ENCODE measurements around the gene TMUB2.

TMUB2 gene

GRCh38 chr17:44203731-44204440 lies 17.1 kb downstream of the TMUB2 start:
- in situ Hi-C loops (cut with MboI; ENCODE audit: low pct_unique_long_range_greater_than_20kb, low sequenced_read_pairs, unreplicated experiment), result loop anchor here (5.0 to 25.0 kb wide), 2 partner anchors 123 to 308 kb away; partner anchors contain the start of gene GPATCH8
- peak; percentile 67 for TF ChIP-seq CTCF (IDR thresholded peaks at IDR 0.05; ENCODE audit: extremely low read depth, insufficient read depth, missing control alignments)
- DNase-seq (ENCODE audit: low spot score), result peak; percentile 74

- TF ChIP-seq CTCF (IDR thresholded peaks at IDR 0.05; ENCODE audit: extremely low read depth, insufficient read depth, missing control alignments), result no peak
- in situ Hi-C loops (cut with MboI; ENCODE audit: low pct_unique_long_range_greater_than_20kb, low sequenced_read_pairs, unreplicated experiment), result loop anchor here (5.0 to 25.0 kb wide), 2 partner anchors 123 to 308 kb away; partner anchors contain the start of gene GPATCH8
- DNase-seq (ENCODE audit: low spot score), result no peak
These were observed 17.7 kb downstream of the TMUB2 start for GRCh38 chr17:44204441-44204882.

GRCh38 chr17:44205962-44206824 lies 19.4 kb downstream of the TMUB2 start:
- no peak for DNase-seq (ENCODE audit: low spot score)
- TF ChIP-seq CTCF (IDR thresholded peaks at IDR 0.05; ENCODE audit: extremely low read depth, insufficient read depth, missing control alignments), result peak; percentile 7
- in situ Hi-C loops (cut with MboI; ENCODE audit: low pct_unique_long_range_greater_than_20kb, low sequenced_read_pairs, unreplicated experiment), result loop anchor here (25.0 kb wide), 1 partner anchor 306 kb away; the partner anchor contains the start of gene GPATCH8

- TF ChIP-seq CTCF (IDR thresholded peaks at IDR 0.05; ENCODE audit: extremely low read depth, insufficient read depth, missing control alignments), result no peak
- no peak for DNase-seq (ENCODE audit: low spot score)
- in situ Hi-C loops (cut with MboI; ENCODE audit: low pct_unique_long_range_greater_than_20kb, low sequenced_read_pairs, unreplicated experiment), result loop anchor here (25.0 kb wide), 1 partner anchor 306 kb away; the partner anchor contains the start of gene GPATCH8
These were observed 20.0 kb downstream of the TMUB2 start for GRCh38 chr17:44206825-44207155.

- no peak for DNase-seq (ENCODE audit: low spot score)
- no peak for TF ChIP-seq CTCF (IDR thresholded peaks at IDR 0.05; ENCODE audit: extremely low read depth, insufficient read depth, missing control alignments)
- in situ Hi-C loops (cut with MboI; ENCODE audit: low pct_unique_long_range_greater_than_20kb, low sequenced_read_pairs, unreplicated experiment), result loop anchor here (25.0 kb wide), 1 partner anchor 305 kb away; the partner anchor contains the start of gene GPATCH8
These were observed 20.5 kb downstream of the TMUB2 start for GRCh38 chr17:44207319-44207718.

- in situ Hi-C loops (cut with MboI; ENCODE audit: low pct_unique_long_range_greater_than_20kb, low sequenced_read_pairs, unreplicated experiment), result loop anchor here (25.0 kb wide), 1 partner anchor 305 kb away; the partner anchor contains the start of gene GPATCH8
- DNase-seq (ENCODE audit: low spot score), result no peak
- TF ChIP-seq CTCF (IDR thresholded peaks at IDR 0.05; ENCODE audit: extremely low read depth, insufficient read depth, missing control alignments), result no peak
These were observed 21.0 kb downstream of the TMUB2 start for GRCh38 chr17:44207743-44208142.
